H9 (cell line): Measurements from ENCODE around the gene TXNRD1. TPM values are rescaled to one million over a fixed set of nuclear protein-coding genes. Genes with fewer than 3 reads are reported as not detected.

Experiments used
- DNase-seq: peaks from one replicate; pipeline ENCODE4 v3.0.0-alpha.2; 2017
- H2AFZ ChIP-seq: one replicate; pipeline ENCODE4 v1.6.1; 2013; ENCODE audit warnings: mild to moderate bottlenecking, low read length, control low read depth, moderate library complexity
- H2AK5ac ChIP-seq: 2 replicates; pipeline ENCODE4 v1.6.1; 2013; ENCODE audit warnings: low read length, control low read depth, mixed read lengths; ENCODE audit not compliant: insufficient read length
- H2BK120ac ChIP-seq: one replicate; pipeline ENCODE4 v1.6.1; 2013; ENCODE audit warnings: low read depth, mild to moderate bottlenecking, low read length, control low read depth, inconsistent platforms; ENCODE audit not compliant: poor library complexity, severe bottlenecking
- H2BK12ac ChIP-seq: 2 replicates; pipeline ENCODE4 v1.6.1; 2013; ENCODE audit warnings: low read length, control low read depth, mixed read lengths, low read depth; ENCODE audit not compliant: insufficient read length
- H2BK15ac ChIP-seq: 2 replicates; pipeline ENCODE4 v1.6.1; 2013; ENCODE audit warnings: low read depth, low read length, control low read depth
- H2BK20ac ChIP-seq: one replicate; pipeline ENCODE4 v1.6.1; 2013; ENCODE audit warnings: low read depth, mild to moderate bottlenecking, low read length, control low read depth, inconsistent platforms; ENCODE audit not compliant: poor library complexity, severe bottlenecking
- H2BK5ac ChIP-seq: 2 replicates; pipeline ENCODE4 v1.6.1; 2013; ENCODE audit warnings: low read length, control low read depth, mixed read lengths; ENCODE audit not compliant: insufficient read length
- H3K14ac ChIP-seq: 2 replicates; pipeline ENCODE4 v1.6.1; 2013; ENCODE audit warnings: low read length, control low read depth; ENCODE audit not compliant: insufficient read depth
- H3K18ac ChIP-seq: 2 replicates; pipeline ENCODE4 v1.6.1; 2013; ENCODE audit warnings: low read depth, mild to moderate bottlenecking, mixed read lengths, low read length, control low read depth; ENCODE audit not compliant: insufficient read length
- H3K23ac ChIP-seq: 2 replicates; pipeline ENCODE4 v1.6.1; 2013; ENCODE audit warnings: low read length, control low read depth, mixed read lengths, low read depth; ENCODE audit not compliant: insufficient read length
- H3K23me2 ChIP-seq: 2 replicates; pipeline ENCODE4 v1.6.1; 2013; ENCODE audit warnings: low read depth, mild to moderate bottlenecking, mixed read lengths, low read length, control low read depth; ENCODE audit not compliant: insufficient read length, poor library complexity, severe bottlenecking
- H3K27ac ChIP-seq: 2 replicates; pipeline ENCODE4 v1.5.1; 2013; ENCODE audit warnings: low read length, control low read depth, mixed read lengths, low read depth; ENCODE audit not compliant: insufficient read length
- H3K27me3 ChIP-seq: 2 replicates; pipeline ENCODE4 v1.6.1; 2013; ENCODE audit warnings: low read length, control low read depth, inconsistent platforms; ENCODE audit not compliant: insufficient read depth
- H3K4ac ChIP-seq: 2 replicates; pipeline ENCODE4 v1.6.1; 2013; ENCODE audit warnings: low read depth, mild to moderate bottlenecking, control low read depth, inconsistent platforms, low read length, moderate library complexity
- H3K4me1 ChIP-seq: 2 replicates; pipeline ENCODE4 v1.6.1; 2013; ENCODE audit warnings: low read length, control low read depth, inconsistent platforms; ENCODE audit not compliant: insufficient read depth
- H3K4me2 ChIP-seq: 2 replicates; pipeline ENCODE4 v1.6.1; 2013; ENCODE audit warnings: low read length, control low read depth, mixed read lengths; ENCODE audit not compliant: insufficient read length, insufficient read depth
- H3K56ac ChIP-seq: 2 replicates; pipeline ENCODE4 v1.6.1; 2013; ENCODE audit warnings: low read depth, mild to moderate bottlenecking, mixed read lengths, low read length, control low read depth; ENCODE audit not compliant: insufficient read length
- H3K79me1 ChIP-seq: 2 replicates; pipeline ENCODE4 v1.6.1; 2013; ENCODE audit warnings: low read depth, mild to moderate bottlenecking, moderate library complexity, low read length, control low read depth, inconsistent platforms; ENCODE audit not compliant: insufficient read depth, poor library complexity, severe bottlenecking
- H3K79me2 ChIP-seq: 2 replicates; pipeline ENCODE4 v1.6.1; 2013; ENCODE audit warnings: low read length, control low read depth, inconsistent platforms; ENCODE audit not compliant: insufficient read depth
- H3K9ac ChIP-seq: 2 replicates; pipeline ENCODE4 v1.6.1; 2013; ENCODE audit warnings: low read length, control low read depth, mixed read lengths; ENCODE audit not compliant: insufficient read length; ENCODE audit errors: extremely low read depth
- H3K9me3 ChIP-seq: one replicate; pipeline ENCODE4 v1.6.1; 2013; ENCODE audit warnings: low read depth, low read length, inconsistent platforms; ENCODE audit not compliant: control insufficient read depth
- H3T11ph ChIP-seq: one replicate; pipeline ENCODE4 v1.6.1; 2013; ENCODE audit warnings: mild to moderate bottlenecking, low read length, control low read depth, inconsistent platforms
- H4K20me1 ChIP-seq: one replicate; pipeline ENCODE4 v1.6.1; 2013; ENCODE audit not compliant: control insufficient read depth, insufficient read length, insufficient read depth
- H4K5ac ChIP-seq: 2 replicates; pipeline ENCODE4 v1.6.1; 2013; ENCODE audit warnings: low read depth, mild to moderate bottlenecking, mixed read lengths, low read length, control low read depth; ENCODE audit not compliant: insufficient read length
- H4K8ac ChIP-seq: replicated peaks from 2 replicates; pipeline ENCODE4 v1.6.1; 2013; ENCODE audit warnings: low read length, control low read depth, mixed read lengths, low read depth; ENCODE audit not compliant: insufficient read length
- H4K91ac ChIP-seq: 2 replicates; pipeline ENCODE4 v1.6.1; 2013; ENCODE audit warnings: low read depth, mild to moderate bottlenecking, moderate library complexity, mixed read lengths, low read length, control low read depth; ENCODE audit not compliant: insufficient read length
- H3K27ac Mint-ChIP-seq, 3 experiments: 2 replicates in 2 of 3; 3 replicates in 1 of 3; pipeline ENCODE4 v1.8.0; 2020 to 2021; ENCODE audit warnings: mixed read lengths in 3 of 3, mild to moderate bottlenecking in 1 of 3, moderate library complexity in 1 of 3
- H3K27me3 Mint-ChIP-seq: 2 replicates; pipeline ENCODE4 v1.8.0; 2021; ENCODE audit warnings: low read depth, mild to moderate bottlenecking, moderate library complexity, mixed read lengths
- H3K36me3 Mint-ChIP-seq, 3 experiments: 2 replicates in 2 of 3; 3 replicates in 1 of 3; pipeline ENCODE4 v1.8.0; 2020 to 2021; ENCODE audit warnings: low read depth in 3 of 3, mixed read lengths in 3 of 3; ENCODE audit not compliant: insufficient read depth in 1 of 3
- H3K4me1 Mint-ChIP-seq, 2 experiments: 2 replicates each; pipeline ENCODE4 v1.8.0; 2020; ENCODE audit warnings: mixed read lengths in 2 of 2
- H3K4me3 Mint-ChIP-seq, 2 experiments: 2 replicates in 1 of 2; 3 replicates in 1 of 2; pipeline ENCODE4 v1.8.0; 2020 to 2021; ENCODE audit warnings: mild to moderate bottlenecking in 2 of 2, mixed read lengths in 2 of 2, moderate library complexity in 1 of 2
- H3K9me3 Mint-ChIP-seq, 2 experiments: 2 replicates in 1 of 2; 3 replicates in 1 of 2; pipeline ENCODE4 v1.8.0; 2020; ENCODE audit warnings: mild to moderate bottlenecking in 2 of 2, mixed read lengths in 2 of 2, moderate library complexity in 1 of 2
- CTCF ChIP-seq: fragments of 200-600 bp; sonication (generic); conservative IDR thresholded peaks from 3 replicates; pipeline ENCODE4 v1.8.0; 2021; ENCODE audit warnings: antibody characterized with exemption, mild to moderate bottlenecking
- WGBS: extraction: QIAGEN DNeasy Blood & Tissue Kit; methylation state at CpG from one replicate; pipeline ENCODE4 v1.1.7; 2013; ENCODE audit warnings: missing lambda C conversion rate, low lambda C conversion rate, mixed read lengths; ENCODE audit not compliant: insufficient read length; ENCODE audit errors: extremely low coverage; 5-methylcytosine and 5-hydroxymethylcytosine counted together
- total RNA-seq: library from RNA; stranded (reverse); gene quantifications from 2 replicates; pipeline ENCODE4 v1.2.1, GENCODE V29; 2021

Gene TXNRD1
- total RNA-seq, 1 experiment from 2014 or later = 100 TPM

GRCh38 chr12:104187446-104188155, 28.0 kb upstream of the TXNRD1 start:
- Histone ChIP-seq H3K4ac (no peak overlapping the region), H2BK20ac (no peak overlapping the region), H2BK15ac (no peak overlapping the region), H3K18ac (no peak overlapping the region), H2AK5ac (no peak overlapping the region), H3K4me1 (no peaks in the 10 kb centered on the region), H3K79me1 (no peaks in the 10 kb centered on the region), H2BK5ac (no peak overlapping the region), H3K9me3 (no peaks in the 10 kb centered on the region), H3K23ac (no peak overlapping the region), H4K5ac (no peak overlapping the region), H2AFZ (no peak overlapping the region), H2BK120ac (no peak overlapping the region), H3K27ac (no peak overlapping the region), H3K79me2 (no peaks in the 10 kb centered on the region), H3T11ph (no peak overlapping the region), H4K8ac (no peak overlapping the region), H4K20me1 (no peaks in the 10 kb centered on the region), H2BK12ac (no peak overlapping the region), H3K4me2 (no peak overlapping the region), H3K9ac (no peak overlapping the region), H3K56ac (no peak overlapping the region), H3K23me2 (no peaks in the 10 kb centered on the region), H4K91ac (no peak overlapping the region), H3K27me3 (no peaks in the 10 kb centered on the region), H3K14ac (no peak overlapping the region)
- no CpG with 5 or more reads among the region's 18 CpGs for WGBS
- H3K27ac Mint-ChIP-seq = no peak overlapping the region; a peak in 1 of 7 replicates
- no peaks in the 10 kb centered on the region; the same call in 1 of the 2 replicates for H3K27me3 Mint-ChIP-seq
- no peak for TF ChIP-seq CTCF
- no peak overlapping the region for H3K4me3 Mint-ChIP-seq
- peaks cover 2 to 22% (median 13%) of the 10 kb centered on the region in 3 experiments; a peak in 5 of 7 replicates for H3K36me3 Mint-ChIP-seq
- no peaks in the 10 kb centered on the region for H3K4me1 Mint-ChIP-seq
- DNase-seq = no peak
- H3K9me3 Mint-ChIP-seq = peaks cover 17 to 18% of the 10 kb centered on the region in 2 experiments; a peak in 4 of 5 replicates
